ENCODE results near the gene IDUA. TPM values are rescaled to one million over a fixed set of nuclear protein-coding genes. Genes with fewer than 3 reads are reported as not detected.

The IDUA gene
- total and polyA plus RNA-seq, 2 experiments from 2014 or later: 26.4 to 30.7 TPM

DNA sequence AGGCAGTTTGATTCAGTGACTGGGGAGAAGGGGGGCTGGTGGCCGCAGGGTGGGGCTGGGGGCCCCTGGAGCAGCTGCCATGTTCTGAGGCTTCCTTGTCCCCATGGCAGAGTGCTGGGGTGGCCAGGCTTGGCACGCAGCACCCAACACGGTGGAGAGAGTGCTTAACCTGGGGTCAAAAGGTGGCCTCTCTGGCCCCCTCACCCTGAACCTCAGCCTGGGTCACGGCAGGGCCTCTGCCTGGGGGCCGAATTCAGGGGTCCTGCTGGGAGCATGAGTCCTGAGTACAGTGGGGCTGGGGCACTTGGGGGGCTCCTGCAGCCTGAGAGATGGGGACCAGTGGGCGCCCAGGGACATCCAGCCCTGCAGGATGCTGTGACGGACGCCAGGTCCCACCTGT, 44.5 kb downstream of the IDUA start:
- peaks cover 24% of the 10 kb centered on the region for H3K4me1 ChIP-seq (ENCODE audit: insufficient read depth)
- DNase-seq: no peak
- in situ Hi-C loops (cut with MboI): no loop called here
- no peaks in the 10 kb centered on the region for H3K27me3 ChIP-seq (replicated peaks; ENCODE audit: insufficient read depth)
- no peaks in the 10 kb centered on the region for H3K9me2 ChIP-seq (ENCODE audit: insufficient read depth)
- no peak overlapping the region for H3K27ac ChIP-seq
- no peaks in the 10 kb centered on the region for H3K9me3 ChIP-seq (ENCODE audit: low read depth)
- no peaks in the 10 kb centered on the region for H3K36me3 ChIP-seq (ENCODE audit: low read depth)
- no peak for TF ChIP-seq EZH2 (IDR thresholded peaks at IDR 0.05; ENCODE audit: insufficient read depth, poor library complexity, severe bottlenecking)
- no peak for TF ChIP-seq EZH2phosphoT487 (IDR thresholded peaks at IDR 0.05; ENCODE audit: insufficient read depth, low read depth)
- H2AFZ ChIP-seq: no peak overlapping the region
- H3K4me2 ChIP-seq (ENCODE audit: unreplicated experiment): no peak overlapping the region
- H3F3A ChIP-seq (ENCODE audit: insufficient read depth): no peaks in the 10 kb centered on the region
- 91 to 93% methylated on average over 7 to 8 of the region's 8 CpGs for WGBS, 2 experiments (ENCODE audit: low coverage in 1 of 2, low lambda C conversion rate in 2 of 2, missing lambda C conversion rate in 2 of 2)
- no peak overlapping the region for H3K9ac ChIP-seq
- no peaks in the 10 kb centered on the region for H3K79me2 ChIP-seq (ENCODE audit: insufficient read depth)
- H4K20me1 ChIP-seq (ENCODE audit: insufficient read depth): no peaks in the 10 kb centered on the region
- H3K4me3 ChIP-seq: no peak overlapping the region

DNA sequence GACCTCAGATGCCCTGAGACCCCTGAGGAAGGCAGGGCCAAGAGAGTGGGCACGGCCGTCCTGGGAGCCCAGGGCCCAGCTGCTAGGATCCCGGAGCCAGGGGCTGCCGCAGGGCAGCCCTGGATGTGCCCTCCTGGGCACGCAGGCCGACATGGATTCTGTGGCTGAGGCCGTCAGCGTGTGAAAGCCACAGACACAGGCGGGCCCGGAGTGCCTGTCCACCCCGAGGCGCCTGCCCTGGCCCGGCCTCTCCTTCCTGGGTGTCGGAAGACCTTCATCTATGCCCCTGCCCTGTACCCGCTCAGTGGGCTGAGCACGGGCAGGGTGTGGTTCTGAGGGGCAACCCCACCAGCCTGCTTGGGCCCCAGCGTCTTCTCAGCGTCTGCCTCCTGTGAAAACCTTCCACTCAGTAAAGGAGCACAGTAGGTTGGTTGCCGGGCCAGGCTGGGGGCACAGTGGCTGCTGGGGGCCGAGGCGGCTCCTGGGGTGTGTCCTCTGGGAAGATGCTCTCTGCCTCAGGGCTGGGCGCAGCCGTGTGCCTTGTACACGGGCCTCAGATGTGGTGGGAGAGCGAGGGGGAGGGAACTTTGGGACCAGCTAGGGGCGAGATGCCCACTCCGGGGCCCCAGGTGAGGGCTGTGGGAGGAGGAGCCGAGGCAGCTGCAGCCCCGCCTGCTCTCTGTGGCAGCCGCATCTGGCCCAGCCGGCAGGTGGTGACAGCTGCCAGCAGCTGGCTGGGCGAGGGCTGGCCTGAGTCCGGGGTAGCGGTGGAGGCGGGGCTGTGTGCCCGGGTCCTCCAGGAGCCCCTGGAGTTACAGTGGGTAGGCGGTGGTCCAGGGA, 45.3 kb downstream of the IDUA start:
- H3K36me3 ChIP-seq (ENCODE audit: low read depth): no peaks in the 10 kb centered on the region
- no peaks in the 10 kb centered on the region for H3K27me3 ChIP-seq (replicated peaks; ENCODE audit: insufficient read depth)
- 61 to 65% methylated on average over 31 to 35 of the region's 37 CpGs for WGBS, 2 experiments (ENCODE audit: low coverage in 1 of 2, low lambda C conversion rate in 2 of 2, missing lambda C conversion rate in 2 of 2)
- TF ChIP-seq EZH2phosphoT487 (IDR thresholded peaks at IDR 0.05; ENCODE audit: insufficient read depth, low read depth) (no peak), EZH2 (IDR thresholded peaks at IDR 0.05; ENCODE audit: insufficient read depth, poor library complexity, severe bottlenecking) (no peak)
- H3K9me2 ChIP-seq (ENCODE audit: insufficient read depth): no peaks in the 10 kb centered on the region
- no peak overlapping the region for H3K27ac ChIP-seq
- H3K9ac ChIP-seq: no peak overlapping the region
- in situ Hi-C loops (cut with MboI): no loop called here
- H3K79me2 ChIP-seq (ENCODE audit: insufficient read depth): no peaks in the 10 kb centered on the region
- no peaks in the 10 kb centered on the region for H3F3A ChIP-seq (ENCODE audit: insufficient read depth)
- no peak overlapping the region for H3K4me3 ChIP-seq
- peak; percentile 35 for DNase-seq
- no peak overlapping the region for H2AFZ ChIP-seq
- no peaks in the 10 kb centered on the region for H3K9me3 ChIP-seq (ENCODE audit: low read depth)
- H3K4me2 ChIP-seq (ENCODE audit: unreplicated experiment): no peak overlapping the region
- H3K4me1 ChIP-seq (ENCODE audit: insufficient read depth): peaks cover 24% of the 10 kb centered on the region
- H4K20me1 ChIP-seq (ENCODE audit: insufficient read depth): no peaks in the 10 kb centered on the region

DNA sequence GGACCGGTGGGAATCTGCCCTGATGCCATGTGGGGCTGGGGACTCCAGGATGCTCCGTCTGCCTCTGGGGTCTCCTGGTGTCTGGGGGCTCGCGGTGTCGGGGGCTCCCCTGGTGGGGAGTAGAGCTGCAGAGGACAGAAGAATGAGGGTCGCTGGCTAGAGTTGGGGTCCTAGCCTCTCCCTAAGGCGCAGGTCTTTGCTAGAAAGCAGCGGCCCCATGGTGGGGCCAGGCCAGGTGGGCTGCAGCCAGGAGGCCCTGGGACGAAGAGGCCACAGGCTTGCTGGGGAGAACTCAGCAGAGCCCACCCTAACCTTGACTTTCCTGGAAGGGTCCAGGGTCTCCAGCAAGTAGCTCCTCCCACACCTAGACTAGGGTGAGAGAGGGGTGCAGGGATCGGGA, 46.0 kb downstream of the IDUA start:
- H3K27me3 ChIP-seq (replicated peaks; ENCODE audit: insufficient read depth): no peaks in the 10 kb centered on the region
- no peaks in the 10 kb centered on the region for H4K20me1 ChIP-seq (ENCODE audit: insufficient read depth)
- 73 to 74% methylated on average over 10 of the region's 10 CpGs for WGBS, 2 experiments (ENCODE audit: low coverage in 1 of 2, low lambda C conversion rate in 2 of 2, missing lambda C conversion rate in 2 of 2)
- no peak for DNase-seq
- no peaks in the 10 kb centered on the region for H3K79me2 ChIP-seq (ENCODE audit: insufficient read depth)
- H3K4me3 ChIP-seq: no peak overlapping the region
- no peak overlapping the region for H3K9ac ChIP-seq
- TF ChIP-seq EZH2 (IDR thresholded peaks at IDR 0.05; ENCODE audit: insufficient read depth, poor library complexity, severe bottlenecking) (no peak), EZH2phosphoT487 (IDR thresholded peaks at IDR 0.05; ENCODE audit: insufficient read depth, low read depth) (no peak)
- no peak overlapping the region for H3K4me2 ChIP-seq (ENCODE audit: unreplicated experiment)
- peaks cover 24% of the 10 kb centered on the region for H3K4me1 ChIP-seq (ENCODE audit: insufficient read depth)
- H3K9me2 ChIP-seq (ENCODE audit: insufficient read depth): no peaks in the 10 kb centered on the region
- H2AFZ ChIP-seq: no peak overlapping the region
- in situ Hi-C loops (cut with MboI): no loop called here
- no peaks in the 10 kb centered on the region for H3K9me3 ChIP-seq (ENCODE audit: low read depth)
- H3K36me3 ChIP-seq (ENCODE audit: low read depth): no peaks in the 10 kb centered on the region
- H3F3A ChIP-seq (ENCODE audit: insufficient read depth): no peaks in the 10 kb centered on the region
- no peak overlapping the region for H3K27ac ChIP-seq

DNA sequence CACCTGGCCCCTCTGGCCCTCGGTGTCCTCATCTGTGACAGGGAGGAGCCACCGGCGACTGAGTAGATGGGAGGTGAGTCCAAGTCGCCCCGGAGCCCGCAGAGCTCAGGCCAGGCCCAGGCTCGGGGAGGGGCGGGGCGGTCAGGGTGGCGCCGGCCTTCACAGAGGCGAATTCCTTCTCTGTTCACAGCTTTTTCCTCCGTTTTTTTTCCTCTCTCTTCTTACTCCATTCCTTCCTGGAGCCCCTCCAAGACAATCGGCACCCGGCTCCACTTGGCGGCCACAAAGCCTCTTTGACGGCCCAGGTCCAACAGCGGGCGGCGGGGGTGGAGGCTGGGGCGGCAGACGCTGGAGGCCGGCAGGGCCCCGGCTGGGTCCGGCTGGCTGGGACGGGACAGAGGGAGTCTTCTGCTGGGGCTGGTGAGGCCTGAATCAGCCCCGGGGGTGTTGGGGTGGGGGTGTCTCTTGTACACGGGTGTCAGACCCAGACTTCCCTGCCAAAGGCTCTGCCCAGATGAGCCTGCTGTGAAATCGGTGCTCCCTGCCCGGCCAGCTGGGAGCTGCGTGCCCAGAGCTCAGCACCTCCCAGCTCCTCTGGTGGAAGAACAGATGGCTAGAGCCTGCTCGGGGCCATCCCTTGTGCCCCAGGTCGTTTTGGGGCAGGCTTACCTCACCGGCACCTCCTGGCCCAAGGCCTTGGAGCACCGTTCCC, 47.2 kb downstream of the IDUA start:
- peak overlapping the region; percentile 9 for H3K4me2 ChIP-seq (ENCODE audit: unreplicated experiment)
- H3K79me2 ChIP-seq (ENCODE audit: insufficient read depth): no peaks in the 10 kb centered on the region
- H3K27ac ChIP-seq: peak overlapping the region; percentile 79
- H3K4me1 ChIP-seq (ENCODE audit: insufficient read depth): peaks cover 24% of the 10 kb centered on the region
- H3F3A ChIP-seq (ENCODE audit: insufficient read depth): no peaks in the 10 kb centered on the region
- peak overlapping the region; percentile 74 for H3K9ac ChIP-seq
- H3K9me2 ChIP-seq (ENCODE audit: insufficient read depth): no peaks in the 10 kb centered on the region
- no peaks in the 10 kb centered on the region for H3K36me3 ChIP-seq (ENCODE audit: low read depth)
- H3K4me3 ChIP-seq: peak overlapping the region; percentile 42
- 4 to 5% methylated on average over 34 to 35 of the region's 35 CpGs for WGBS, 2 experiments (ENCODE audit: low coverage in 1 of 2, low lambda C conversion rate in 2 of 2, missing lambda C conversion rate in 2 of 2)
- no peak for TF ChIP-seq EZH2phosphoT487 (IDR thresholded peaks at IDR 0.05; ENCODE audit: insufficient read depth, low read depth)
- no peak for TF ChIP-seq EZH2 (IDR thresholded peaks at IDR 0.05; ENCODE audit: insufficient read depth, poor library complexity, severe bottlenecking)
- H3K9me3 ChIP-seq (ENCODE audit: low read depth): no peaks in the 10 kb centered on the region
- peak; percentile 89 for DNase-seq
- in situ Hi-C loops (cut with MboI): no loop called here
- peak overlapping the region; percentile 63 for H2AFZ ChIP-seq
- H3K27me3 ChIP-seq (replicated peaks; ENCODE audit: insufficient read depth): no peaks in the 10 kb centered on the region
- no peaks in the 10 kb centered on the region for H4K20me1 ChIP-seq (ENCODE audit: insufficient read depth)
